ENCODE data around the gene SOCS6.

DNA sequence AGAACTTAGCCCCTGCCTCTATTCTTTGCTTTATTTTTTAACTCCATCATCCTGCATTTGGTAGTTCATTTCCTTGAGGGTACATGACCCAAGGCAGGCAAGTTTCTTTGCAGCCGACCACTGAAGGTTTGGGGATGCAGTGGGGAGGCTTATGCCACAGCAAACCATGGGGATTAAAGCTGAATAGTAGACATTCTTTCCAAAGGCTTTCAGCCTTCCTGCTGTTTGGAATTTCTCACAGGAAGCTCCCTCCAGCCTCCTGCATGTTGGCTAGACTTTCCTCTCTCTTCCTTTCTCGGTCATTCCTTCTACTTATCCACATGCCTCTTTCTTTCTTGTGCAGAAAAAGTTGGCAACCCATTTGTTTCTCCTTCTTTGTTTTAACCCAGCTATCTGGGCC lies 77.3 kb downstream of the SOCS6 start:
- TF ChIP-seq, protein P1, sequence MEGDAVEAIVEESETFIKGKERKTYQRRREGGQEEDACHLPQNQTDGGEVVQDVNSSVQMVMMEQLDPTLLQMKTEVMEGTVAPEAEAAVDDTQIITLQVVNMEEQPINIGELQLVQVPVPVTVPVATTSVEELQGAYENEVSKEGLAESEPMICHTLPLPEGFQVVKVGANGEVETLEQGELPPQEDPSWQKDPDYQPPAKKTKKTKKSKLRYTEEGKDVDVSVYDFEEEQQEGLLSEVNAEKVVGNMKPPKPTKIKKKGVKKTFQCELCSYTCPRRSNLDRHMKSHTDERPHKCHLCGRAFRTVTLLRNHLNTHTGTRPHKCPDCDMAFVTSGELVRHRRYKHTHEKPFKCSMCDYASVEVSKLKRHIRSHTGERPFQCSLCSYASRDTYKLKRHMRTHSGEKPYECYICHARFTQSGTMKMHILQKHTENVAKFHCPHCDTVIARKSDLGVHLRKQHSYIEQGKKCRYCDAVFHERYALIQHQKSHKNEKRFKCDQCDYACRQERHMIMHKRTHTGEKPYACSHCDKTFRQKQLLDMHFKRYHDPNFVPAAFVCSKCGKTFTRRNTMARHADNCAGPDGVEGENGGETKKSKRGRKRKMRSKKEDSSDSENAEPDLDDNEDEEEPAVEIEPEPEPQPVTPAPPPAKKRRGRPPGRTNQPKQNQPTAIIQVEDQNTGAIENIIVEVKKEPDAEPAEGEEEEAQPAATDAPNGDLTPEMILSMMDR (conservative IDR thresholded peaks at IDR 0.05 in 1 of 2, IDR thresholded peaks at IDR 0.05 in 1 of 2; ENCODE audit: extremely low read depth in 1 of 2, insufficient read depth in 1 of 2, low read depth in 1 of 2, low read length in 2 of 2), result no peak
- TF ChIP-seq EZH2 (IDR thresholded peaks at IDR 0.05; ENCODE audit: borderline replicate concordance, low read length), result no peak
